GM19238 (cell line): Measurements from ENCODE around the gene MACROD2.

ENCODE experiments used
- DNase-seq: peaks from one replicate; pipeline ENCODE4 v3.0.0; 2011; ENCODE audit warnings: low spot score; ENCODE audit not compliant: insufficient read length

The MACROD2 gene

DNA sequence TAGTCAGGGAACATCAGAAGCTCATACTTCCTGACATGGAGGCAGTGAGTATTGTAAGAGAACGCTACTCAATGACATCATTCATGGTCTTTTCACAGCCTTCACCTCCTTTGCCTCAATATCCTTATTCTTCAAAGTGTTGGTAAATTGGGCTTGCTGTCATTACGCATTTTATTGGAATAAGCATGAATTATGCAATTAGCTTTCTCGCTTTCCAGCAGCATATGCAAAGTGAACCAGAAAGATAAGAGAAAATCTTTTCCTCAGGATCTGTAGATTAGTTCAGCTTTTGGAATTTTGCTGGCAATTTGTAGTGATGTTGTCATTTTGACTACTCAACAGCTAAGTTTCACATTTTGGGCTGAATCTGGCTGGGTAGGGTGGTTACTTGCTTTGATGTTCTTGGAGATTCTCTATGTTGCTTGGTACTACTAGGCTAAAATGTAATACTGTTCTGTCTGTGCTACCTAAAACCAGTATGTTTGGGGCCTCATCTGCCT, 1565.8 kb downstream of the MACROD2 start:
- DNase-seq, result no peak

DNA sequence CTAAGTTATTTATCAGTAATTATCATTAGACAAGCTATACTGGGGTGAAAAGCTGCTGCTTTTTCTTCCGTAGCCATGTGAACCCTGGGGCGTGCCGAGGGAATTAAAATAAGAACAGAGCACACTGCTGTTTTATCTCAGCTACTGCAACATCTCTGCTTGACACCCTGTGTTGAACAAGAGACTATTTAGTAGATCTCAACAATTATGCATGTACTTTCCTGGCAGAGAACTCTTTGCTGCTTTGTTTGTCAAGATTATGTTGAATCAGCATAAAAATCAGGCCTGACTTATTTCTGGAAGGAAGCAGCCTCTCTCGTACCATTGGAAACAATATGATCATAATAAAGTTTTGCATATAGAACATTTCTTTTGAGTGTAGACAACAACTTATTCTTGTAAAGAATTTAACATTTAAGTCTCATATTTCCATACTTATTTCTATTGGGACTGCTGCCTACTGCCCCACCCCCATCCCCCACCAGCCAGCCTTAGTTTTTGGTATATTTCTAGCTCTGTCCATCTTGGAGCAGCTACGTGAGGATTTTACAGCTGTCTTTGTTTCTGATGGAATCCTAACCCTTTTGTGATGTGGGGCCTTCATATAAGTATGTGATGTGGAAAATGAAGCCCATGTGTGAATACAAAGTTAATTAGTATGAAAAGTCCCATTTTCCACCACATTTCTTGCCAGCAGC, 1566.5 kb downstream of the MACROD2 start:
- DNase-seq, result no peak

DNA sequence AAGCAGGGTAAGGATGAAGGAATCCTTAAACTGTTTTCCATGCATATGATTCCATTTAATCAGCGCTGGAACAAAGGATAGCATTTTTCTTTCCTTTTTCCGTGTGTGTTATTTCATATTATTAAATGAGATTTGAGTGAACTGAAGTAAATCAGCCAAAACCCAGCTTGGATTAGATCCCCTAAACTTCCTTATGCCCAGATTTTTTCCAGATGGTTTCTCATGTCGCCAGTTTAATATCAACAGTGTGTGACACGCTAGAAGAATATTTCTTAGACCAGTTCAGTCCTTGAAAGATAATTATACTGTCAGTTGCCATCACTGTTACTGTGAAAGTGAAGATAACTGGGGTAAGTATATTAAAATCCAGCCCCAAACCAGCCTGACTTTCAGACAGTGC, 1568.5 kb downstream of the MACROD2 start:
- no peak for DNase-seq

DNA sequence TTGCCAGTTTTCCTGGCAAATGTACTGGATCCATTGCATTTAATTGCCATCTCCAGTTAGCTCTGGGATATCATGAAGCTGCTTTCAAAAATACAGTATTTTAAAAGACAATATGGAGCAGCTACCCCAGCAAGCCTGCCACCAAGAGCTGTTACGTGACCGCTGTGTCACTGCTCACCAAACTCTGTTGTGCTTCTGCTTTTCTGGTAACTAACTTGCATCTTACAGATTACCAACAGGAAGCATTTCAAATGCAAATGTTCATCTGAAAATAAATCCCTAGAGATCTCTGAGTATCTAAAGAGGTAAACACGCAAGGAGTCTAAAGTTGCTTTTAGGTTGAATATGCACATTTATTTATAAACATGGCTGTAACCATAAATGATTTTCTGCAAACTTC, 1569.7 kb downstream of the MACROD2 start:
- DNase-seq, result peak; percentile 11

DNA sequence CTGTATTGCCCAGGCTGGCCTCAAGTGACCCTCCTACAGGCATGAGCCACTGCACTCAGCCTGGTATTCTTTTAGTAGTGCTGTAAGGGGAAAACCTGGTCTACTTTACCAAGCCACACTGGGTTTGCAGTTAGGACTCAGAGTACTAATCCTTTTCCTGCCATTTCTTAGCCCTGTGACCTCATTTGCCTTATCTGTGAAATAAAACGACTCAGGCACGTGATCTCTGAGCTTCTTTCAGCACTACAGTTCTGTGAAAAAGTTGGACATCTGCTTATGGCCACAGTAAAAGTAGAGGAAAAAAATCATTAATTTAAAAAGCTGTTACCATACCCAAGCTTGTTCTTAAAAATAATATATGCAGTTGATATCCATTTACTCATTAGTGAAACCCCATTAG, 1570.5 kb downstream of the MACROD2 start:
- DNase-seq, result no peak

DNA sequence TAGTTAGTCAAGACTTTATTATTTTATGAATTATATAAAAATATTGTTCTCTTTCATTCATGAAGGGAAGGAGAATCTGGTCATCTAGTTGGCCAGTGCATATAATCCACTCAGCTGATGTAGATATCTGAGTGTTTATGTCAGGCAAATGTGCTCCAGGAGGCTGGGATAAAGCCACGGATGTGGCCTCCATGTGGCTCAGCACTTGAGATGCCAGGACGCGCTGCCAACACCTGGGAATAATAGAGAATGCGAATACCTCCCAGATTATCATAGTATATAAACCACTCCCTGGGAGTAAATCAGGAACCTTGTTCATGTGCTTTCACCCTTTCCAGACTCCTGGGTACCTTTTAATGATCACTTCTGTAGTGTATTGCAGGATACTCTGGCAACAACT, 1571.9 kb downstream of the MACROD2 start:
- DNase-seq, result no peak

DNA sequence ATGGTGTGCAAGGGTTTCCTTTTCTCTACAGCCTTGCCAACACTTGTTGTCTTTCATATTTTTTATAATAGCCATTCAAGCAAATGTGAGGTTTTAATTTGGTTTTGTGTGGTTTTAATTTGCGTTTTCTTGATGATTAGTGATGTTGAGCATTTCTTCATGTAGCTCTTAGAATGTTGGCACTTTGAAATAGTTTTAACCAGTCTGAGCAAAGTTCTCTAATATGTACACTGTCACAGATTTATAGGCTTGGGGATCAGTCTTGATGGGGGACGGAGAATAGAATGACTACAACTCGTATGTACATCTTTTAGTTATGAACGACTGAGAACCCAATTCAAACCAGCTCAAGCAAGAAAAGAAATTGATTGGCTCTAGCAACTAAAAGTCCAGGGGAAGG, 1574.8 kb downstream of the MACROD2 start:
- DNase-seq, result no peak

DNA sequence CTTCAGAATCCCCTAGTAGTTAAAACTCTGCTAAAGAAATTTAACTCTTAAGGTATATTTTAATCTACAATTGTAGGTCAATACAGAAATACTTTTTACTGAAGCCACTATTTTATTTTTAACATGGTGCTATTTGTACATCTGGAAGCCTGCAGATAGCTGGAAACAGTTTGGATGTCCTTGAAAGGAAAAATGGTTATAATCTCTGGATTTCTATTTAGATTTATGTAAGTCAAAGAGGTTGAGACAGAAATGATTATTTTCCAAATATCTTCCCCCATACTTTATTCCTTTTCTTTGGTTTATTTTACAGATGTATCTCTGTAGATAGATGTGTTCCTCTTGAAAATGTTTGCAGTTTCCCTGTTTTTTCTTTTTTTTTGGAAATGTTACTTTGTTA, 1575.7 kb downstream of the MACROD2 start:
- no peak for DNase-seq

DNA sequence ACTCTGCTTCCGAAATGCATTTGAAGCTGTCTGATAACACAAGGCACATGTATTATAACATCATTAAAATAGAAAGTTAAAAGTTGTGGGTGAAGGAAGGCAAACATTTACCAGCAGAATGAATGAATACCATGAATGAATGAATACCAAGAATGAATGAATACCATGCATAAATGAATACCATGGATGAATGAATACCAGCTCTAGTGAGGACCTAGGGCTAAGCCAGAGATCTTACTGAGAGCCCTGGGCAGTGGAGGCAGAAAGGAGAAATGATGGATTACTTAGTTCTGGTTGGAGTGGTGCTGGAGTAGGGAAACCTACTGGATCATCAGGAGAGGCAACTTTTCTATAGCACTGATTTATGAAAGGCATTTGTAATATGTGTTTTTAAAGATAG, 1579.9 kb downstream of the MACROD2 start:
- no peak for DNase-seq

DNA sequence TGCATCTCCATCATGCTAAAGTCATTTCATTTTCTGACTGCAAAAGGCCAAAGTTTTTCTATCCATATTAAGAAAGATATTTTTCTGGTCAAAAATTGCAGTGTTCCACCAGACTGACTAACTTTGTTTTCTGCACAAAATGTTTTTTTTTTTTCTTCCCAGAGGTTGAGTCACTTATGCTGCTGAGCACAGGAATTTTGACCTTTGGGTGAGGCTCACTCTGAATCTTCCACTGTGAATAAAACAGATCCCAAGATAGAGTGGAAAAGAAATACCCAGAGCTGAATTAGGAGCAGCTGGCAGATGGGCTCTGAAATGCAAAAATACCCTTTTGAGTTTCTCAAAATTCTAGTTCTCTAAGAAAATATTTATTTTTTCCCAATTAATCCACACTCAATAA, 1581.1 kb downstream of the MACROD2 start:
- no peak for DNase-seq

DNA sequence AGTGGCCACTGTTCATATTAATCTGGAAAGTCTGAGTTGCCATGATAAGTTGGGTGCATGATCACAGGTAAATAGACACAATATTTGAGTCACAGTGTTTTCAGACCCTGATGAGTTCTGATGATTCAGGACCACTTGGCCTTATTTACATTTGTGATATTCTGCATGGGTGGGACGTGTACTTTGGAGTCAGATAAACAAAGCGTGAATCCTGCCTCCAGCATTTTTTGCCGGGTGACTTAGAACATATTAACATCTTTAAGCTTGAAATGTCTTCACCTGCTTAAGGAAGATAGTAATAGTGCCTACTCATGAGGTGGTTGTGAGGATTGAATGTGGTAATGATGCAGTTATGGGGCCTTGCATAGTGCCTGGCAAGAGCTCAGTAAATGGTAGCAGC, 1582.8 kb downstream of the MACROD2 start:
- DNase-seq, result no peak

DNA sequence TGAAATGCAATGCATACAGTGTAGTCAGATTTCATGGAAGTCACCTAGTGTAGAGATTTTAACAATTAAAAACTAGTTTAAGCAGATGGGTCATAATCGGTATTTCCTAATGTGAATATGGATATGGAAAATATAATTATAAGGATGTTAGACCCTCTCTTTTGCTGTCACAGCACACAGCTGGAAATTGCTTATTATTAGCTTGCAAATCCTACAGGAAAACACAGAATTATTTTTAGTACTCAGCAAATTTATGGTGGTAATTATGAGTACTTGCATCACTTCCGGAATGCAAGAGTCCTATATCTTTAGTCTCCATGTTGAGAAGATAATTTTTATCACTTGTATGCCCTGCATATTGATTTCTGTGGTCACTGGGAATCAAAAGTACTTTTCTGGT, 1584.4 kb downstream of the MACROD2 start:
- DNase-seq, result no peak

DNA sequence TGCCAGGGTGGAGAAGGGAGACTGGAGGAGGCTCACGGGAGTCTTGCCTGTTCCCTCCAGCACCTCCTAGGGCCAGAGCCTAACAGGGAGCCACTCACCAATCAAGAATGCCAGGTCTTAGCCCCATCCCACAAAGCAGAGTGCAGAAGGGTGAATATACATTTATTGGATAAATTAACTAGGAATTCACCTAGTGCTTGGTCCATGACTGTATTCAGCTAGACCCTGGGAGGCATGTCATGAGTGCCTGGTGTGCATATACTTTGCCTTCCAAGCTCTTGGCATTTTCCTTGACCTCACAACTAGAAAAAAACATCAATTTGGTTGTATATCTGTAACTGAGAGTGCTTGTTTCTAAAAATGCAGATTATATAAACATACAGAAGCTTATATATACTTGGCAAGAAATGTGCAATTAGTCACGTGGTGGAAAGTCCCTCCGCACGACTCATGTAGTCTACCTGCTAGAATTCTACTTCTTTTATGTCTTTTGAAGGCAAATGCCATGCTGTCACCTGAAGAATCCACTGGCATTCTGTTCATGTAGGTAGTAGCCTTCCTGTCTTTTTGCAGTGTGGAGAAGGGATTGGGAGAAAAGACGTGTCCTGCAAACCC, 1586.9 kb downstream of the MACROD2 start:
- DNase-seq, result no peak

DNA sequence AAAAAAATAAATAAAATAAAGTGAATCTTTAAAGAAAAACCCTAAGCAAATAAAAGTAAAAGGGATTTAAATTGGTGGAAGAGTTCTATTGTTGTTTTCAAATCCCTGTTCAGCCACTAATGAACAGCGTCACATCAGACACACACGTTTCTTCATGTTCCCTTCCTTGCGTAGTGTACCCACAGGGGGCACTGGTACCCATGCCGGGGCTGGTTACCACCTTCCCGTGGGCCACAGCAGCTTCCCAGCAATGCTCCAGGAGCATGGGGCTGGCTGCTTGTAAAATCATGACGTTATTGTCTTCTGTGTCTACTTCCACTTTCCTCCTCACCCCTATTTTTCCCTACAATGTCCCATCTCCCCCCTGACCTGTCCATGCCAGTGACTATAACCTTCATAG, 1589.2 kb downstream of the MACROD2 start:
- DNase-seq, result no peak

DNA sequence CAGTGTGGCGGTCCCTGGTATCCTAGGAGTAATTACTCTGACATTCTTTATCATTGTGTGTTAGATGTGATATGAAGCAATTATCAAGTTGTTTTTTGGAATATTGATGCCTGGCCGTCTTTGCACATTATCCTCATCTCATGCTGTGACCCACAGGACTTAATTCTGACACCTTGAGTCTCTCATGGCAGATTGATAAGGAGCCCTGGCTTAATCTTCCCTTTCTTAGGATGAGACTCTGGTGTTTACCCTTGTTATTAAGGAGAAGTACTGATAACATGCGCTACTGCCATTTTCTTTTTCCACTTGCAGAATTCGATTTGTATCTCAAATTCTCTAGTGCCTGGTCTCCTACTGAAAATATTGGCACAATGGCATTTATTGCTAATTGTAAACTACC, 1597.8 kb downstream of the MACROD2 start:
- no peak for DNase-seq

DNA sequence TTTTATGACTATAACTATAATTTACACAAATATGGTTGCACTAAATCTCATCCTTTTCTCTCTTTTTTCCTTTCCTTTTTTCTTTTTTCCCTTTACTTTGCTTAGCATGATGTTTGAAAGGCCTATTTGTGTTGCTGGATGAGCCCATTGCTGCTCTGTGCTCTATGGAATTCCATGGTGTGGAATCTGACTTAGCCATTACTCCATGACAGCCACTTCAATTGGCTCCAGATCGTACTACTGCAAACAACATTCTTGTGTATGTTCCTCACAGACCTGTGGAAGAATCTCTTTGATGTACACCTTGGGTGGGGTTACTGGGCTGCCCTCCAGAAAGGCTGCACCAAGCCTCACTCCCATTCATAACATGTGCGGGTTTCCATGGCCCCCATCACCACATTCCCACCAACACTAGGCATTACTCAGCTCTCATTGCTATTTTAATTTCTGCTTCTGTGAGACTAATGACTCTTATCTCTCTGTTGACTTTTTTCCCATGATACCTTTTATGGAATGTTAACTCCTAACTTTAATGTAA, 1598.9 kb downstream of the MACROD2 start:
- no peak for DNase-seq

DNA sequence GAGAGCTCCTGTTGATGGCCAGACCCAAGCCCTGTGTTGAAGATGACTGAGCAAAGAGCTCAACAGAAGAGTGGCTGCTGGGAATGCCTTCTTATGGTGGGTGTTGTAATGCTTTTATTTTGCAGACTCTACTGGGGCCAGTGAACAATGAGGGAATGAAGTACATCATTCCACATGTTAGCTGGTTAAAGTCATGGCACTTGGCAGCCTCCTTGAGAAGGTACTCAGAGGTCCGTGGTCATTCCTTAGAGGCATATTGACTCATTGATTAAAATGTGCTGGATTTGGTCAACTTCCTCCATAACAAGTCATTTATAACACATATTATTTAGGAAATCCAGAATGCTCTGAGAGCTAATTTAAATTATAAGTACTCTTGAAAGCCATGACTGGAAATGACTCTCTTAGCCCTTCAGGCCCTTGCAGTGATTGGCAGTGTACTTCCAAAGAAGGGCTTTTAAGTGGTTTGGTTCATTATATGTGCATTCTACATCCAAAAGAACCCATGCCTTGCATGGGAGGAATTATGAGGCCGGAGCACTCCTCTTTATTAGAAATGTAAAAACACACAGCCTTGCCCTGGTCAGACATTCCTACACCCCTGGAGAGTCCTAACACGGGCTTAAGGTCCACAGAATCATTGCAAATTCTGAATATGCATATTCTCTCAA, 1601.0 kb downstream of the MACROD2 start:
- no peak for DNase-seq

DNA sequence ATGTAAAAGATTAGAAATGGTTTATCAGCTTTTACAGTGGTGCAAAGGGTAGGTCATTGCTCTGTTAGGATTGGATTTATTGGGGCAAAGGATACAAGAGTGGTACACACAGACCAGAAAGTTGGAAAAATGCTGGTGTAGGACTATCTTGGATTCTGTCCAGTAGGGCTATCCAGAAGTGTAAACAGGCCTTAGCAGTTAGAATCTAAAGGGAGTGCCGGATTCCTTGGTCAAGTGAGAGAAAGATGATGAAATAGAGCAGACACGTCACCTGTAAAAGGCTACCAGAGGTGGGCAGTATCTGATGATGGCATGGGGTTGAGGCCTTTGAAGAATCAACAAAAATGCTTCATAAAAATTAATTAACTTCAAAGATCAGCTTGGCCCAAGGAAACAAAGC, 1602.0 kb downstream of the MACROD2 start:
- DNase-seq, result no peak

DNA sequence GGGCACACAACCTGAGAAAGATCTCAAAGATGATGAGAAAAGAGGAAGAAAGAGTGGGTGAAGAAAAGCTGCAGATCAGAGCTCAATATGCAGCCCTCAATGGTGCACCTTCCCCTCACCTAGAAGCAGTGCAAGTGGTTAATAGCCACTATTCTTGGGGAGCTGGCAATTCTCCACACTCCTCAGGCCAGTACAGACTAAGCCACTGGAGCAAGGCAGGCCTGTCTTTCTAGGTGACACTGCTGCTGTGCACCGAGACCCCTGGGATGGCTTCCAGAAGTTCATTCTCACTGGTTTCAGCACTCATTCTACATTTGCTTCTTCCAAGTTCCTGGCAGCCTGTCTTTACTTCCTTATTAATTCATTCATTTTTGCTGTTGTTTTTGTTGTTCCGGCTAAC, 1604.6 kb downstream of the MACROD2 start:
- DNase-seq, result no peak

DNA sequence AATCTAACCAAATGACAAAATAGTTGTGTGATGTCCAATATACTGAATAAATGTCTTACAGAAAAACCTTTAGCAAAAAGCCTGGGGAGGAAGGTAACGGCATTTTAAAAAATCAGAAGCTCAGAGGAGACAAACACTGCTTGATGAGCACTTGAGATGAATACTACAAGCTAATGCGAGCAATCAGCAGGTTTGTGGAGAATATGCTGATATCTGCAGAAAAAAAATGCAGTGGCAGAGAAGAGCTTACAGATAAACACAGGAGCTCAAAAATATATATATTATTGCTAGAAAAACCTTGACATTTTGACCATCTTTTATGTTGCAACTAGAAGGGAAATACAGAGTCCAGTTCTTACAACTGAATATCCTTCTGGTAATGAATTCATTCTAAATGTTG, 1605.2 kb downstream of the MACROD2 start:
- DNase-seq, result no peak

DNA sequence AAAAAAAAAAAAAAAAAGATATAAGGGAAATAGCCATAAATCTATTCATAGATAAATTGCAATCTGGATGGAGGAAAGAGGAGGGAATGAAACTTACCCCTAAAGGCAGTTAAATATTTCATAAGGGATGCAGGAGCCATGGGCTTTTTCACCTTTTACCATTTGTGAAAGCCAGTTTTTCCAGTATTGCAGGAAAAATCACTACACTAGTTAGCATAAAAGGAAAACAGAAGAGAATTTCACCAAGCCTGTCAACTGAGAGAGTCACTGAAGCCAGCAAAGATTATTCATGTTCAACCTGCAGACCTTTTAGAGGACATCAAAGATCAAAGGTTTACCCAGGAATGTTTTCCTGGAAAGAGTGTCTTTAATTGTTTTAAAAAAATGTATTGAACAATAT, 1608.2 kb downstream of the MACROD2 start:
- no peak for DNase-seq

DNA sequence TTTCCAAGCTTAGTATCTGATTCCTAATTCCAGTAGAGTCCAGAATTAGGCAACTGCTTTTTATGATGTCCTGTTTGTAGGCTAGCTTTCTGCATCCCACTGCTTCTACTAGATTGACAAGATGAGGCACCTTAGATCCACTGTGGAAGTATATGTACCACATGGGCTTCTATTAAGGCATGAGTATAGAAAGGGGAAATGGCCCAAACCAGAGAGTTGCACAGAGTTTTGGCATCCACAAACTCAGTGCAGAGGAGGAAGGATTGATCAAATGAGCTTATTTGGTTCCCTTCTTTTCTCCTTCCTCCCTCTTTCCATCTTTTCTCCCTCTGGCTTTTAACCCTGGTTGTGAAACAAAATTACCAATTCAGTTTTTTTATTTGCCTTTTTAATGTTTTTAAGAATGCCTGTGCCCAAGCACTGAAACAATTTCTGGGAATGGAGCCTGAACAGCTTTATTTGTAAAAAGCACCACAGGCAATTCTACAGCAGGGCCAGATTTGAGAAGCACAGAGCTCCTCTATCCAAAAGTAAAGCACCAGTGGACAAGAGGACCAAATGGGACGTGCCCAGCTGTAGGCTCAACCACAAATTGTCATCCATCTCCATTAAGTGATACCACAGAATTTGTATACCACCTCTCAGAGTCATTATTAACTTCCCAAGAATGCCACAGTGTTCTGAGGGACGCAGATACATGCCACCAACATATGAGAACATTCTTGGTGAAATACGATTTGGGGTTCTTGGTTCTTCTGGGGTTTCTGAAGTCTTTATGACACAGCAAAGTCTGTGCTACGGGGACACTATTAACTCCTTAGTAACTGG, 1608.9 kb downstream of the MACROD2 start:
- no peak for DNase-seq
